Thoracic aorta (tissue), 2 donors: ENCODE data around the gene PRR15L. TPM values are rescaled to one million over a fixed set of nuclear protein-coding genes. Genes with fewer than 3 reads are reported as not detected.
"Not testable (repeated sequence)": the region's sequence is repeated elsewhere in the genome, so short reads cannot be mapped to it uniquely, and the experiment has no call there.

ENCODE experiments used
- ATAC-seq: fragments of 150-250 bp; one replicate; pipeline ENCODE4 v1.8.0; 2017; ENCODE audit warnings: low read depth; ENCODE audit not compliant: insufficient number of reproducible peaks, low FRiP score
- DNase-seq: peaks from one replicate; pipeline ENCODE4 v3.0.0-alpha.2; 2020; ENCODE audit warnings: low spot score
- H3K27ac ChIP-seq, 2 donors: fragments of 200-600 bp; sonication (generic); 1 replicate in 1 of 2; 2 replicates in 1 of 2; pipeline ENCODE4 v1.5.1; 2016; ENCODE audit warnings: mild to moderate bottlenecking in 2 of 2, moderate library complexity in 2 of 2
- H3K27me3 ChIP-seq: fragments of 200-600 bp; sonication (generic); replicated peaks from 2 replicates; pipeline ENCODE4 v1.6.0; 2016; ENCODE audit warnings: mild to moderate bottlenecking; ENCODE audit not compliant: insufficient read depth
- H3K36me3 ChIP-seq: fragments of 200-600 bp; sonication (generic); one replicate; pipeline ENCODE4 v1.5.1; 2016
- H3K4me1 ChIP-seq, 2 donors: fragments of 200-600 bp; sonication (generic); 1 replicate in 1 of 2; 2 replicates in 1 of 2; pipeline versions ENCODE4 v1.5.1 to v1.6.0; 2016; ENCODE audit warnings: low read depth in 2 of 2, mild to moderate bottlenecking in 1 of 2; ENCODE audit not compliant: control insufficient read depth in 1 of 2
- H3K4me3 ChIP-seq: fragments of 200-600 bp; sonication (generic); 2 replicates; pipeline ENCODE4 v1.5.1; 2016; ENCODE audit warnings: mild to moderate bottlenecking
- H3K9me3 ChIP-seq: fragments of 200-600 bp; sonication (generic); 2 replicates; pipeline ENCODE4 v1.5.1; 2016
- total RNA-seq, 2 donors: library from RNA; depleted of rRNA; stranded (reverse); fragments of >200 nt; gene quantifications; one replicate each; pipeline versions ENCODE4 v1.1.0 to v1.2.3, GENCODE V29; 2016
- TF ChIP-seq, protein P1 (sequence below): fragments of 200-600 bp; sonication (generic); IDR thresholded peaks from one replicate; pipeline ENCODE4 v1.5.1; 2019; ENCODE audit warnings: antibody characterized with exemption

Gene PRR15L
- total RNA-seq, 2 donors from 2014 or later = 1.4 TPM; not detected in 1

DNA sequence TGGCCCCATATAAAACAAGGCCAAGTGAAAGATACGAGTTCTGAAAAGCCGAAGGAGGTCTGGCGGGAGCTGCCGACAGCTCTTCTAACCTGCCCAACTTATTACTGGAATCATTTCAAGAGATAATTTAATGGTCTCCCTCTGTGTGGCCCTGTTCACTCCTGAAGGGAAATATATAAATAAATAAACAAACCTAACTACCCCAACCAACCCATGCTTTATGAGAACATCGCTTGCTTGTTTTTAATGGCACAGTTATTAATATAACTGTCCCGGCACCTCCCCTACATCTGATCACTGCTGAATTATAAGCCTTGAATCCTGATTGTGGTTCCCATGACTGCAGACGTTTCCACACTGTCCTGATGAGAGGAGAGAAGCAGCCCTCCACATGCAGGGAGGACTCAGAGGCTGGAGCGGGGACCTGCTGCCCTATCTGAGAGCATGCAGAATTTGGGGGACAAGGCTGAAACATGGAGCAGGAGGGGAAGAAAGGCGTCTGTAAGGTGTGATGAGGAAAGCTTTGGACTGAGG lies 35.4 kb upstream of the PRR15L start:
- Histone ChIP-seq H3K4me3 (no peak overlapping the region), H3K9me3 (no peaks in the 10 kb centered on the region), H3K36me3 (no peaks in the 10 kb centered on the region), H3K27me3 (no peaks in the 10 kb centered on the region), H3K4me1 (no peaks in the 10 kb centered on the region), H3K27ac (no peak overlapping the region)
- TF ChIP-seq, protein P1, sequence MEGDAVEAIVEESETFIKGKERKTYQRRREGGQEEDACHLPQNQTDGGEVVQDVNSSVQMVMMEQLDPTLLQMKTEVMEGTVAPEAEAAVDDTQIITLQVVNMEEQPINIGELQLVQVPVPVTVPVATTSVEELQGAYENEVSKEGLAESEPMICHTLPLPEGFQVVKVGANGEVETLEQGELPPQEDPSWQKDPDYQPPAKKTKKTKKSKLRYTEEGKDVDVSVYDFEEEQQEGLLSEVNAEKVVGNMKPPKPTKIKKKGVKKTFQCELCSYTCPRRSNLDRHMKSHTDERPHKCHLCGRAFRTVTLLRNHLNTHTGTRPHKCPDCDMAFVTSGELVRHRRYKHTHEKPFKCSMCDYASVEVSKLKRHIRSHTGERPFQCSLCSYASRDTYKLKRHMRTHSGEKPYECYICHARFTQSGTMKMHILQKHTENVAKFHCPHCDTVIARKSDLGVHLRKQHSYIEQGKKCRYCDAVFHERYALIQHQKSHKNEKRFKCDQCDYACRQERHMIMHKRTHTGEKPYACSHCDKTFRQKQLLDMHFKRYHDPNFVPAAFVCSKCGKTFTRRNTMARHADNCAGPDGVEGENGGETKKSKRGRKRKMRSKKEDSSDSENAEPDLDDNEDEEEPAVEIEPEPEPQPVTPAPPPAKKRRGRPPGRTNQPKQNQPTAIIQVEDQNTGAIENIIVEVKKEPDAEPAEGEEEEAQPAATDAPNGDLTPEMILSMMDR = no peak
- DNase-seq = no peak
- no peak for ATAC-seq

DNA sequence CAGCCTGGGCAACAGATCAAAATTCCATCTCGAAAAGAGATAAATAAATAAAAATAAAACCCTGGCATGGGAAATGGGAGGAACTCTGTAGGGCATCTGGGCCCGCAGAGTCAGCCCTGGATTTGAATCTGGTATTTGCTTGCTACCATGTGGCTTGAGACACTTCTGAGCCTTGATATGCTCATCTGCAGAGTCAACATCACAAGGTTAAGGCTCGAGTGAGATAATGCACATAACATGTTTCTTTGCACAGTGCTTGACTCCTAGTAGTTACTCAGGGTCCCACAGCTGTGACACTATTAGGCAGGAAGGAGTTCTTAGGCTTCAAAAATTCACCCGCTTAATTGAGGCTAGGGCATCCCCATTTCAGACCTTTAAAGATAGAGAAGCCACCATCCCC lies 34.5 kb upstream of the PRR15L start:
- DNase-seq (no peak), ATAC-seq (no peak)
- no peaks in the 10 kb centered on the region for H3K36me3 ChIP-seq
- H3K9me3 ChIP-seq = no peaks in the 10 kb centered on the region
- peaks cover 4 to 7% of the 10 kb centered on the region in 2 donors for H3K4me1 ChIP-seq
- no peak overlapping the region for H3K4me3 ChIP-seq
- TF ChIP-seq, protein P1 = no peak
- no peaks in the 10 kb centered on the region for H3K27me3 ChIP-seq
- no peak overlapping the region for H3K27ac ChIP-seq

DNA sequence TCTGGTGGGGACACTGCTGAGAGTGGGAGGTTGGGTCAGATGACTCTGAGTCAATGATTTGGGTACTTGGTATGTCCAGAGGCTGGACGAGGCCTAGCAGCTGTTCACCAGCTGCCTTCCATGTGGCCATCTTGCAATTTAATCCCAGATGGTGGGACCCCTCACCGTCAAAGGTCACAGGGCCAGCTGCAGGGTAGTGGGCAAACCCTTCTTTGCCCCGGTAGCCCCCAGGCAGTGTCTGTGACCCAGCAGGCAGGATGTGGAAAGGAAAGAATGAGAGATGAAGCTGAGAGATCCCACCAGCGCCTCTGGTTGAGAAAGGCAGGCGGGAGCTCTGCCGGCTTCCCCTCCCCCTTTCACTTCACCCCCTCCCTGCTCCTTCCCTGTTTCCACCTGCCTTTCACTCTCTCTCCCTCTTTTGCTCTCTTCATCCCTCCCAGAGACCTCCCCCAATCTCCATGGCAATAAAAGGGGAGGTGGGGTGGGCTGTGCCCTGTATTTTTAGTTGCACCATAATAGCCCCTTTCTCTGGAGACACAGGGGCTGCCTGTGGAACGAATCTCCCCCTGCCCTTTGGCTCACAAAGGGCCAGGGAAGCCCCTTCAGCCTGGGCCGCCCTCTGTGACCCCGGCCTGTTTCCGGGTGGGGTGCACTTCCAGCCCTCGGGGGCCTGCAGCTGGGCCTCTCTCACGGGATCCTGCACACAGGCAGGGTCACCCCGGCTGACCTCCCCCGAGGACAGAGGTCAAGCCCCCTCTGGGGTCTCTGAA lies 33.5 kb upstream of the PRR15L start:
- H3K36me3 ChIP-seq = no peaks in the 10 kb centered on the region
- H3K4me1 ChIP-seq = peaks cover 4 to 9% of the 10 kb centered on the region in 2 donors
- DNase-seq (no peak), ATAC-seq (no peak)
- no peaks in the 10 kb centered on the region for H3K9me3 ChIP-seq
- H3K27ac ChIP-seq = no peak overlapping the region
- no peaks in the 10 kb centered on the region for H3K27me3 ChIP-seq
- H3K4me3 ChIP-seq = no peak overlapping the region
- TF ChIP-seq, protein P1 = no peak

DNA sequence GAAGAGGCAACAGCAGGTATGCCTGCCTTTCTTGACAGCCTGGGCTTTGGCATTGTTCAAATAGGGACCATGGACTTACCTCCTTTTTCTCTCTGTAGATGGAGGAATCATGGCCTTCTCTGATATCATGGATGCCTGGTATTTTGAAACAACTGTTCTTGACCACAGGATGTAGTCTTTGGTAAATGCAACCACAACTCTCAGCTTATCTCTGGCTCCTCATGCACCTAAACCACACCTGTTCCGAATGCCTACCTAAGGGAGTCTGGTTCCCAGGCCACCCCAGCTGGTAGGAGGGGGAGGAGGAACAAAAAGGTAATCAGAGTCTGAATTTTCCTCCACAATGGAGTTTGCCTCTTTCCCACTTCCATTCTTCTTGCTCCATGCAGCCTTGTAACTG lies 32.0 kb upstream of the PRR15L start:
- Histone ChIP-seq H3K4me1 (peaks cover 4 to 9% of the 10 kb centered on the region in 2 donors), H3K36me3 (no peaks in the 10 kb centered on the region), H3K27me3 (no peaks in the 10 kb centered on the region), H3K4me3 (no peak overlapping the region), H3K9me3 (no peaks in the 10 kb centered on the region), H3K27ac (no peak overlapping the region)
- ATAC-seq (no peak), DNase-seq (no peak)
- TF ChIP-seq, protein P1 = no peak

DNA sequence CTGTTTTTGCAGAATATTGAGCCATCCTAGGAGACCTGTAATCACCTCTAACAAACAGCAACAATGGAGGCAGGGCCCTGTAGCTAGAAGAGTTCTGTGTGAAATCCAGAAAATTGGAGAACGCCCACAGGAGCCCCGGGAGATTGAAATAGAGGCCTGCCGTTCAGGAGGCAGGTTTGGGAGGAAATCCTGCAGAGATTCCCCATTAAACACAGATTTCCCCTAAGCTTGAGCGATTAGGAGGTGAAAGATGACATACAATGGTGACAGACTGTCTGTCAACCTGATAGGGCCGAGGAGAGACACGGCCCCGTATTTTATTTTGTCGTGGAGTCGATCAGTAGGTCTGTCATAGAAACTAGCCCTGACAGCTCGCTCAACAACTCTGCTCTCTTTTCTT lies 31.5 kb upstream of the PRR15L start:
- TF ChIP-seq, protein P1 = no peak
- peaks cover 4 to 9% of the 10 kb centered on the region in 2 donors for H3K4me1 ChIP-seq
- no peak overlapping the region for H3K27ac ChIP-seq
- DNase-seq (no peak), ATAC-seq (no peak)
- no peaks in the 10 kb centered on the region for H3K27me3 ChIP-seq
- H3K36me3 ChIP-seq = no peaks in the 10 kb centered on the region
- no peaks in the 10 kb centered on the region for H3K9me3 ChIP-seq
- no peak overlapping the region for H3K4me3 ChIP-seq

GRCh38 chr17:47988445-47988844 lies 30.8 kb upstream of the PRR15L start:
- H3K4me1 ChIP-seq, H3K27ac ChIP-seq, H3K36me3 ChIP-seq, H3K9me3 ChIP-seq, H3K4me3 ChIP-seq, H3K27me3 ChIP-seq, ATAC-seq, DNase-seq: not testable (repeated sequence)
